B cell (primary cell): ENCODE measurements around the gene FAM180B. TPM values are rescaled to one million over a fixed set of nuclear protein-coding genes. Genes with fewer than 3 reads are reported as not detected.

Source experiments
- ATAC-seq: fragments of 200-7000 bp; cut with Tn5 transposase; one replicate; pipeline ENCODE4 v1.10.0; 2021; ENCODE audit warnings: low read depth, mild to moderate bottlenecking, moderate number of reproducible peaks, moderate library complexity
- CTCF ChIA-PET: fragments of 350-600 bp; sonication (Branson Sonifier 250); formaldehyde crosslinking; loops from one replicate; lab custom pipeline; 2021; ENCODE audit warnings: antibody characterized with exemption, inconsistent platforms; lab: Charles Lee
- POLR2A ChIA-PET: fragments of 350-600 bp; sonication (Branson Sonifier 250); formaldehyde crosslinking; loops from one replicate; lab custom pipeline; 2021; ENCODE audit warnings: antibody characterized with exemption; lab: Charles Lee
- DNase-seq: peaks from one replicate; pipeline ENCODE4 v3.0.0; 2013
- H2AFZ ChIP-seq: 2 replicates; pipeline ENCODE4 v1.6.1; 2012; ENCODE audit warnings: mild to moderate bottlenecking, low read depth, low read length; ENCODE audit not compliant: insufficient read depth, poor library complexity, severe bottlenecking
- H3K27ac ChIP-seq, 2 donors: 1 replicate in 1 of 2; 2 replicates in 1 of 2; pipeline ENCODE4 v1.5.1; 2012 to 2013; ENCODE audit warnings: low read length in 2 of 2, mild to moderate bottlenecking in 2 of 2, moderate library complexity in 1 of 2
- H3K27me3 ChIP-seq, 4 experiments: fragments of 200-600 bp in 1 of 4; sonication (generic) in 1 of 4; replicated peaks in 1 of 4; 1 replicate in 2 of 4; 2 replicates in 2 of 4; pipeline versions ENCODE4 v1.6.1 to v1.7.0; 2013 to 2016; ENCODE audit warnings: low read length in 3 of 4, mild to moderate bottlenecking in 2 of 4, mixed read lengths in 1 of 4, moderate library complexity in 1 of 4; ENCODE audit not compliant: insufficient read depth in 4 of 4, control insufficient read depth in 3 of 4; ENCODE audit errors: control extremely low read depth in 1 of 4
- H3K36me3 ChIP-seq, 2 experiments: replicated peaks in 1 of 2; 1 replicate in 1 of 2; 2 replicates in 1 of 2; pipeline versions ENCODE4 v1.6.1 to v1.7.1; 2013; ENCODE audit warnings: low read length in 1 of 2; ENCODE audit not compliant: insufficient read depth in 2 of 2, control insufficient read depth in 1 of 2; ENCODE audit errors: control extremely low read depth in 1 of 2, extremely low read depth in 1 of 2
- H3K4me1 ChIP-seq, 2 donors: fragments of 200-600 bp in 1 of 2; sonication (generic) in 1 of 2; 1 replicate in 1 of 2; 2 replicates in 1 of 2; pipeline versions ENCODE4 v1.5.1 to v1.6.1; 2013 to 2017; ENCODE audit warnings: low read length in 2 of 2; ENCODE audit not compliant: control insufficient read depth in 2 of 2, insufficient read depth in 2 of 2
- H3K4me2 ChIP-seq: replicated peaks from 2 replicates; pipeline ENCODE3; 2012; ENCODE audit warnings: mild to moderate bottlenecking, low read depth, low read length; ENCODE audit not compliant: poor library complexity, severe bottlenecking
- H3K4me3 ChIP-seq, 5 experiments: fragments of 200-600 bp in 1 of 5; sonication (generic) in 1 of 5; 1 replicate in 3 of 5; 2 replicates in 2 of 5; pipeline versions ENCODE4 v1.5.1 to v1.7.0; 2011 to 2016; ENCODE audit warnings: low read length in 4 of 5, mild to moderate bottlenecking in 4 of 5, low read depth in 2 of 5, control low read depth in 1 of 5, moderate library complexity in 1 of 5; ENCODE audit not compliant: insufficient read depth in 1 of 5; ENCODE audit errors: control extremely low read depth in 1 of 5, extremely low read depth in 1 of 5
- H3K79me2 ChIP-seq: fragments of 200-600 bp; sonication (generic); one replicate; pipeline ENCODE4 v1.6.0; 2016; ENCODE audit warnings: low read length; ENCODE audit not compliant: control insufficient read depth, insufficient read depth
- H3K9ac ChIP-seq: fragments of 200-600 bp; sonication (generic); 2 replicates; pipeline ENCODE4 v1.6.1; 2017; ENCODE audit warnings: mild to moderate bottlenecking, low read length, moderate library complexity
- H3K9me3 ChIP-seq, 3 donors: one replicate each; pipeline versions ENCODE4 v1.6.1 to v1.7.1; 2013; ENCODE audit warnings: low read length in 2 of 3; ENCODE audit not compliant: control insufficient read depth in 2 of 3, insufficient read depth in 1 of 3; ENCODE audit errors: control extremely low read depth in 1 of 3
- H4K20me1 ChIP-seq: 2 replicates; pipeline ENCODE4 v1.6.0; 2012; ENCODE audit warnings: mild to moderate bottlenecking, low read length; ENCODE audit not compliant: insufficient read depth, control insufficient read depth, poor library complexity, severe bottlenecking
- H3K27ac Mint-ChIP-seq: one replicate; pipeline ENCODE4 v1.8.0; 2021; ENCODE audit warnings: mixed read lengths
- H3K27me3 Mint-ChIP-seq: one replicate; pipeline ENCODE4 v1.8.0; 2021; ENCODE audit warnings: mixed read lengths
- H3K4me1 Mint-ChIP-seq: one replicate; pipeline ENCODE4 v1.8.0; 2021; ENCODE audit warnings: mixed read lengths
- H3K4me3 Mint-ChIP-seq: one replicate; pipeline ENCODE4 v1.8.0; 2021; ENCODE audit warnings: mixed read lengths
- H3K9me3 Mint-ChIP-seq: one replicate; pipeline ENCODE4 v1.8.0; 2022; ENCODE audit warnings: mixed read lengths; ENCODE audit not compliant: insufficient read depth
- EZH2 ChIP-seq: IDR thresholded peaks from 2 replicates; pipeline ENCODE4 v1.6.1; 2012; ENCODE audit warnings: borderline replicate concordance, low read depth, mild to moderate bottlenecking, moderate library complexity, low read length; ENCODE audit not compliant: insufficient read depth, poor library complexity, severe bottlenecking
- WGBS: methylation state at CpG from one replicate; pipeline ENCODE4 v1.1.5; 2013; ENCODE audit warnings: missing lambda C conversion rate; ENCODE audit not compliant: insufficient coverage; 5-methylcytosine and 5-hydroxymethylcytosine counted together
- intact Hi-C: fragments of 100-400 bp; cut with micrococcal nuclease; formaldehyde crosslinking; loops from one replicate; pipeline ENCODE4 v1.10.0; 2022
- polyA plus RNA-seq: library from polyadenylated mRNA; depleted of rRNA; stranded (reverse); fragments of >200 nt; gene quantifications from 2 replicates; pipeline ENCODE4 v1.2.3, GENCODE V29; 2012
- total RNA-seq, 2 donors: library from RNA; stranded (reverse); fragments of 120-200 nt in 1 of 2; gene quantifications; 1 replicate in 1 of 2; 2 replicates in 1 of 2; pipeline versions ENCODE4 v1.2.3 to v1.2.4, GENCODE V29; 2013 to 2022
- TF ChIP-seq, protein P1 (sequence below): fragments of 200-600 bp; IDR thresholded peaks from one replicate; pipeline ENCODE4 v1.8.0; 2022; ENCODE audit warnings: antibody characterized with exemption, mild to moderate bottlenecking

FAM180B gene
- total and polyA plus RNA-seq, 2 donors (not counting 1 experiment from before 2014, with no cell fraction given): 0.06 to 0.20 TPM

DNA sequence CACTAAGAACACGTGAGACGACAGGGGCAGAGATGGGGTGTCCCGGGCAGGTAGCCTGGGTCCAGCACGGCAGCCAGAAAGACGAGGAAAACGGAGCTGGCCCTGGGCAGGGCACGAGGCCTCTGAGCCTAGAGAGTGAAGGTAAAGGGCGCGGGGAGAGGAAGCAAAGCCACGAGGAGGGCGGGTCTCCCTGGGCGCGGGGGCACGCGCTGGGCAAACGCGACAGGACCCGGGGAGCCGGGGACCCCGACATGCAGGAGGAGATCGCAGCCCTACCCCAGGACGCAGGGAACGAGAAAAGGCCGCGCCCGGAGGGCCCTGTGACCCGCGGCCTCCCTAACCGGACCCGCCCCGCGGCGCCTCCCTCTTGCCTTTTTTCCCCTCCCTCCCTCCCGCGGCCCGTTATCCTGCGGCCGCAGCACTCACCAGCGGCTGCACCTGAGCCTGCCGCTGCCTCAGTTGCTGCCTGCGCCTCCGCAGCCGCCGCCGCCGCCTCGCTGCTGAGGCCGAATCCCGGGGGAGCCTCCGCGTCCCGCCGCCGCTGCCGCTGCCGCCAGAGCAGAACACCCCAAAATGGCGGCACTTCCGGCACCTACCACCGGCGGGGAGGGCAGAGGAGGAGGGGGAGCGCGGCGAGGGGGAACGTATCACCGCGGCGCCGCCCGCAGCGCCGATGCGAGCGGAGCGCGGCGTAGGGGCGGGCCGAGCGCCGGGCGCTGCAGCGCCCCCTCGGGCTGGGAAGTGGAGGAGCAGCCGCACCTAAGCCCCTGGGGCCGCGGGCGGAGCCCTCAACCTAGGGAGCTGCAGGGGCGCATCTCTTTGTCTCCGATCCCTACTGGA lies 33.7 kb upstream of the FAM180B start, which contains the start of gene CELF1:
CELF1 (minus strand) TSS at position 567 of the 840 bp plus-strand sequence. CDS start 53,609 bp downstream, outside the sequence.
- H3K4me3 ChIP-seq: peak within 1 kb of the TSS; percentile 65 to 94 (median 90)
- peaks cover 31 to 32% of the 10 kb centered on the region in 2 donors for H3K4me1 ChIP-seq
- Mint-ChIP-seq H3K9me3 (no peaks in the 10 kb centered on the region), H3K27me3 (no peaks in the 10 kb centered on the region), H3K4me3 (peak within 1 kb of the TSS; percentile 99), H3K27ac (peak within 1 kb of the TSS; percentile 93), H3K4me1 (peaks cover 44% of the 10 kb centered on the region)
- POLR2A ChIA-PET: interaction anchor here (0.5 to 0.9 kb wide), 4 partner anchors 12 to 298 kb away, joined by 3 to 7 read pairs (median 4); partner anchors contain the start of gene PTPMT1
- WGBS: under 1% methylated on average over 83 of the region's 89 CpGs
- peak within 1 kb of the TSS; percentile 94 for H3K9ac ChIP-seq
- peak within 1 kb of the TSS; percentile 90 for H3K4me2 ChIP-seq
- peak; percentile 95 for ATAC-seq
- no peaks in the 10 kb centered on the region for H3K36me3 ChIP-seq
- peak; percentile 96 for DNase-seq
- intact Hi-C loops: loop anchor here (1.0 to 10.0 kb wide), 11 partner anchors 13 to 1618 kb away; partner anchors contain the start of genes CSTPP1, FNBP4, MTCH2 and NDUFS3
- no peaks in the 10 kb centered on the region for H3K27me3 ChIP-seq
- no peaks in the 10 kb centered on the region for H3K9me3 ChIP-seq
- H3K27ac ChIP-seq: peak within 1 kb of the TSS; percentile 72 to 88
- no peak for TF ChIP-seq EZH2
- TF ChIP-seq, protein P1, sequence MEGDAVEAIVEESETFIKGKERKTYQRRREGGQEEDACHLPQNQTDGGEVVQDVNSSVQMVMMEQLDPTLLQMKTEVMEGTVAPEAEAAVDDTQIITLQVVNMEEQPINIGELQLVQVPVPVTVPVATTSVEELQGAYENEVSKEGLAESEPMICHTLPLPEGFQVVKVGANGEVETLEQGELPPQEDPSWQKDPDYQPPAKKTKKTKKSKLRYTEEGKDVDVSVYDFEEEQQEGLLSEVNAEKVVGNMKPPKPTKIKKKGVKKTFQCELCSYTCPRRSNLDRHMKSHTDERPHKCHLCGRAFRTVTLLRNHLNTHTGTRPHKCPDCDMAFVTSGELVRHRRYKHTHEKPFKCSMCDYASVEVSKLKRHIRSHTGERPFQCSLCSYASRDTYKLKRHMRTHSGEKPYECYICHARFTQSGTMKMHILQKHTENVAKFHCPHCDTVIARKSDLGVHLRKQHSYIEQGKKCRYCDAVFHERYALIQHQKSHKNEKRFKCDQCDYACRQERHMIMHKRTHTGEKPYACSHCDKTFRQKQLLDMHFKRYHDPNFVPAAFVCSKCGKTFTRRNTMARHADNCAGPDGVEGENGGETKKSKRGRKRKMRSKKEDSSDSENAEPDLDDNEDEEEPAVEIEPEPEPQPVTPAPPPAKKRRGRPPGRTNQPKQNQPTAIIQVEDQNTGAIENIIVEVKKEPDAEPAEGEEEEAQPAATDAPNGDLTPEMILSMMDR: peak; percentile 96
- H3K79me2 ChIP-seq: peaks cover 71% of the 10 kb centered on the region
- peaks cover 21% of the 10 kb centered on the region for H4K20me1 ChIP-seq
- peak within 1 kb of the TSS; percentile 93 for H2AFZ ChIP-seq
- CTCF ChIA-PET: interaction anchor here (0.6 to 3.3 kb wide), 2 partner anchors 12 to 95 kb away, joined by 7 to 19 read pairs; partner anchors contain the start of gene PTPMT1
